ENCODE results near the gene DNAI4.
"Not testable (repeated sequence)": the region's sequence is repeated elsewhere in the genome, so short reads cannot be mapped to it uniquely, and the experiment has no call there.

DNAI4 gene

DNA sequence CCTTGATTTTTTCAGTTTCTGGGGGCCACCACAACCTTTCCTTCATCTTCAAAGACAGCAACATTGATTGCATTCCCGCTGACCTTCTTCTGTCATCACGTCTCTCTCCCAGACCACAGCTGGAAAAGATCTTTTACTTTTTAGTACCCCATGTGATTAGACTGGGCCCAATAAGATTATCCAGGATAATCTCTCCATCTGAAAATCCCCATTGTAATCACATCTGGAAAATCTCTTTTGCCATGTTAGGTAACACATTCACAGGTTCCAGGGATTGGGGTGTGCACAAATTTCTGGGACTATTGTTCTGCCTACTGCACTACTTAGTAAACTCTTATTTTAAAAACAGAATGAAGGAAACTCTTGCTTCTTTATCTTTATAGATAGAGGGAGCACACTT lies 76.5 kb downstream of the DNAI4 start:
- no peak for DNase-seq (ENCODE audit: low read depth in 1 of 2, low spot score in 1 of 2)

DNA sequence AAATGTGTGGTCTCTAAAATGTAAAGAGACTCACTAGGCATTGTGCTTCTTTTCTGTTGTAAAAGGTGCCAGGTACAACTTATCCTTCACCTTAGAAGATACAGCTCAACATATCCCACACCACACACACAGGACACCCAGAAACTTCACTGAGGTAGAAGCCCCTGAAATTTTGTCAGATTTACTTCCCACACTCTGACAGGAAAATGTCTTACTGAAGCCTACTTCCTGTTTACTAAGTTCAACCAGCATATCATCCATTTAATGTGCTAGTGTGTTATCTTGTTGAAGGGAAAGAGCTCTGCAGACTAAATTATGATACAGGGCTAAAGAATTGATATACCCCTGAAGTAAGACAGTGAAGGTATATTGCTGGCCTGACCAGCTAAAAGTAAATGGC lies 83.7 kb downstream of the DNAI4 start:
- no peak for DNase-seq (ENCODE audit: low read depth in 1 of 2, low spot score in 1 of 2)

DNA sequence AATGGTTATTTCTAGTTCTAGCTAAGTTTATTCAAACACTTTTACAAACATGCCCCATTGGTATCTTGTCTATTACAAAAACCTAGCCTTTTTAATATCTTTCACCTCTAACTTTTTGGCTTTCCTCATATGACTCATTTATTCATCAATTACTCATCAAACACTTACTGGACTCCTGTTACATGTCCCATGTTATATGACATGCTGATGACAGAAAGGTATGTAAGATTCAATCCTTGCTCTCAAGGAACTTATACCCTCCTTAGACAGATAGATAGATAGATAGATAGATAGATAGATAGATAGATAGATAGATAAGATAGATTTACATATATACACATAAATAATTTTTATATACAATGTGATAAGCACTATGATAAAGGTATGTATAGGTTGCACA lies 89.7 kb downstream of the DNAI4 start:
- no peak for DNase-seq (ENCODE audit: low read depth in 1 of 2, low spot score in 1 of 2)

DNA sequence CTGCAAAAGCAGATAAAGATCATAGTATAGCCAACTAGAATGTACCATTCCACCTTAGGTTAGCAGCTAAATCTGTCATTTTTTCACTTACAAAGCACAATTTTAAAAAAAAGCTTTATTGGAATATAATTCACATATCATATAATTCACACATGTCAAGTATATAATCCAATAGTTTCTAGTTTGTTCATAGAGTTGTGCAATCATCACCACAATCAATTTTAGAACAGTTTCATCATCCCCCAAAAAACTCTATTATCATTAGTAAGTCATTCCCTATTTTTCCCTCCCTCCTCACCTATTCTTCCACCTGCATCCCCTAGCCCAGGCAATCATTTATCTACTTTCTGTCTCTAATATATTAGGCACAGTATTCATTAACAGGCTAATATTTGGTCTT lies 91.5 kb downstream of the DNAI4 start:
- no peak for DNase-seq (ENCODE audit: low read depth in 1 of 2, low spot score in 1 of 2)

DNA sequence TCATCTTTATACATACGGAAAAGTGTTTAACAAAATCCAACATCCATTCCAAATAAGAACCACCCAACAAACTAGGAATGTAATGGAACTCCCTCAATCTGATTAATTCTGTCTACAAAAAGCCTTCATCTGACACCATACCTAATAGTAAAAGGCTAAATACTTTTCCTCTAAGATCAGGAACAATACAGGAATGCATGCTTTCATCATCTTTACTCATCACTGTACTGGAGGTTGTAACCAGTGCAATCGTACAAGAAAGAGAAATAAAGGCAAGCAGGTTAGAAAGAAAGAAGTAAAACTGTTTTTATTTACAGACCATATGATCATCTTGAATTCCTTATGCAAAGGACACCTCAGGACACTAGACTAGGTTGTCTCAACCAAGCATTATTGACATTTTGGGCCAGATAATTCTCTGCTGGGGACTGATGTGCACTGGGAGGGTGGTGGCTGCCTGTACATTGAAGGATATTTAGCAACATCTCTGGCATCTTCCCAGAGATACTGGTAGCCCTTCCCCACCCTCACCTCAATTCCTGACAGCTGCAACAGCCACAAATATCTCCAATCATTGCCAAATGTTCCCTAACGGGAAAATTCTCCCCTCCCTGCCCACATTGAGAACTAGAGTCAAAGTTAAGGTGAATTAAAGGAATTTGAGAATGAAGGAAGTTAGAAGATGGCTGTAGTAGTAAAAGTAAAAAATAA lies 93.0 kb downstream of the DNAI4 start:
- DNase-seq (ENCODE audit: low read depth in 1 of 2, low spot score in 1 of 2), result no peak

DNA sequence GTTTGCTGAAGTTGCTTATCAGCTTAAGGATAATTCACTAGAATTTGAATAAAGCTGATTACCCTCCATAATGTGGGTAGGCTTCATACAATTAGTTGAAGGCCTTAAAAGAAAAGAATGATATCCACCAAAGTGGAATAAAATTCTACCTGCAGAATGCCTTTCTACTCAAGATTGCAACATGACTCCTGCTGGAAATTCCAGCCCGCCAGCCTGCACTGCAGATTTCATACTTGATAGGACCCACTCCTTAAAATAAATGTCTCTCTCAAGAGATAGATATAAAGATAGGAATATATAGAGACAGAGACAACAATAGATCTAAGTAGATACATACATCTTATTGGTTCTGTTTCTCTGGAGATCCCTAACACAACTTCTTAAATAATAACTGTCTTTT lies 99.9 kb downstream of the DNAI4 start:
- DNase-seq (ENCODE audit: low read depth in 1 of 2, low spot score in 1 of 2), result no peak

DNA sequence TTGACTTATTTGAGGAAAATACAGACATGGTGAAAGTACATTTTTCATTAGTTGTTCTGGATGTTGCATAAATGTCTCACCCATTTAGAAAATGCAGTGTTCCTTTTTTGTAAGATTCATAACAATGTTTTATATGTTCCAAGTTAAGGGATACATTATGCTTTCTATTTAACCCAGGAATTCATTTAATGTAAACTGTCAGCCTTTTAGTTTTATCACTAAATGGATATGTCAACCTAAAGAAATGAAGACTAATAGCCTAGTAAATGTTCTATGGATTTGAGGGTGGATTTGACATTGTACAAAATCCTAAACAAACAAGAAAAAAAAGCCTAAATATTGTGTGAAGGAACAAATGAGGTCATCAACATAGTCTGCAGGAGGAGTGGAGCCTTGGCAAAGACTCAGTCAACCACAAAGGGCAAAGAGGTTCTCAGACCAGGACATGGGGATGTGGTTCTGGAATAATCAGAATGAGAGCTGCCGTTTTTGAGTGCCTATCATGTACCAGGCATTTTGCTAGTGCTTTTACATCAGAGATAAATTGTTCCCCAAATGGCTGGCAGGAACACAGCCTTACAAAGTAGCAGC lies 114.8 kb downstream of the DNAI4 start:
- no peak for DNase-seq (ENCODE audit: low read depth in 1 of 2, low spot score in 1 of 2)

DNA sequence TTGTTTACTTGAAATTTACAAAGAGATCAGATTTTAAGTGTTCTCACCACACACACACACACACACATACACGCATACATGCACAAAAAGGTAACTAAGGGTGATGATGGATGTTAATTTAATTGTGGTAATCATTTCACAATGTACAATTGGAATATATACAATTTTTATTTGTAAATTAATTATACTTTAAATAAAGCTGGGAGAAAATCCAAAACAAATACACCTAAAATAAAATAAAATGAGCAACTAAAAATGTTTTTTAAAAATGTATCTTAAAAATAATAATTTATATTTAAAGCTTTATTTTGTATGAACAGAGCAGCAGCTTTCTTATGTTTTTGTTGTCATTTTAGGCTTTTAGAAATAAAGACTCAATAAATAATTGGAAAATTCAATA lies 115.4 kb downstream of the DNAI4 start:
- no peak for DNase-seq (ENCODE audit: low read depth in 1 of 2, low spot score in 1 of 2)

DNA sequence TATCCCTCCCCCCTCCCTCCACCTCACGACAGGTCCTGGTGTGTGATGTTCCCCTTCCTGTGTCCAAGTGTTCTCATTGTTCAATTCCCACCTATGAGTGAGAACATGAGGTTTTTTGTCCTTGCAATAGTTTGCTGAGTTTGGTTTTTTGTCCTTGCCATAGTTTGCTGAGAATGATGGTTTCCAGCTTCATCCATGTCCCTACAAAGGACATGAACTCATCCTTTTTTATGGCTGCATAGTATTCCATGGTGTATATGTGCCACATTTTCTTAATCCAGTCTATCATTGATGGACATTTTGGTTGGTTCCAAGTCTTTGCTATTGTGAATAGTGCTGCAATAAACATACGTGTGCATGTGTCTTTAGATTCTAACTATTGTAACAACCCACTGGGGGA lies 128.8 kb downstream of the DNAI4 start:
- DNase-seq (ENCODE audit: low read depth in 1 of 2, low spot score in 1 of 2), result not testable (repeated sequence)

DNA sequence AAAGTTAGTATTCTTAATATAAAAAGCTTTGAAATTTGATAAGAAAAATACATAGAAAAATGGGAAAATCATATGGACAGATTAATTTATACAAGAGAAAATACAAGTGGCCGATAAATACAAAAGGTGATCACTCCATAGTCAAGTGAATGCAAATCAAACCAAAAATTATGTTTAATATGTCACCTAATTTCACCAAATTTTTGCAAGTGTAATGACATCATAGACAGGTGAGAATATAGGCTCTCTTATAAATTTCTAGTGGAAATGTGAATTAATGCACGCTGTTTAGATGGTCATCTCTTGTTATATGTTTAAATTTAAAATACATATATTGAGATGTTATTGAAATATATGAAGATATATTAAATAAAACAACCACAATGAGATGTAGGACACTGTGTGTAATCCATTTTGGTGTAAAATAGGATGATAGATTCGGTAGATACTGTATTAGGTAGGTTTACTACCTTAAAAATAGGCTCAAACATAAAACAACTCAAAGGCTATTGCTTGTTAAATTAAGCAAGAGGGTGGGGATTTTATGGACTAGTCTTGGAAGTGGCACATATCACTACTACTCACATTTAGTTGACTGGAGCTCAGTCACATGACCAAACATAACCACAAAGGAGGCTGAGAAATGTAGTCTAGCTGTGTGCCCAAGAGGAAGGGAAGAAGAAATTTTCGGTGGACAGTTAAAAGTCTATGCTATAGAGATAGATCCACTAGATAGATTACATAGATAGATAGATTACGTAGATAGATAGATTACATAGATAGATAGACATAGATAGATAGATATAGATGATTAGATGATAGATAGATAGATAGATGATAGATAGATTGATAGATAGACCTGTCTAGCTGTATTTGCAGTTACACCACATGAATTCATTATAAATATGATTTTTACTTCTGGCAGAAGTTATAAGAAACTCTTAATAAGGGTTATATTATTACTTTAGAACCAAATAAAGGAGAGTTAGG lies 132.7 kb downstream of the DNAI4 start:
- DNase-seq (ENCODE audit: low read depth in 1 of 2, low spot score in 1 of 2), result no peak

DNA sequence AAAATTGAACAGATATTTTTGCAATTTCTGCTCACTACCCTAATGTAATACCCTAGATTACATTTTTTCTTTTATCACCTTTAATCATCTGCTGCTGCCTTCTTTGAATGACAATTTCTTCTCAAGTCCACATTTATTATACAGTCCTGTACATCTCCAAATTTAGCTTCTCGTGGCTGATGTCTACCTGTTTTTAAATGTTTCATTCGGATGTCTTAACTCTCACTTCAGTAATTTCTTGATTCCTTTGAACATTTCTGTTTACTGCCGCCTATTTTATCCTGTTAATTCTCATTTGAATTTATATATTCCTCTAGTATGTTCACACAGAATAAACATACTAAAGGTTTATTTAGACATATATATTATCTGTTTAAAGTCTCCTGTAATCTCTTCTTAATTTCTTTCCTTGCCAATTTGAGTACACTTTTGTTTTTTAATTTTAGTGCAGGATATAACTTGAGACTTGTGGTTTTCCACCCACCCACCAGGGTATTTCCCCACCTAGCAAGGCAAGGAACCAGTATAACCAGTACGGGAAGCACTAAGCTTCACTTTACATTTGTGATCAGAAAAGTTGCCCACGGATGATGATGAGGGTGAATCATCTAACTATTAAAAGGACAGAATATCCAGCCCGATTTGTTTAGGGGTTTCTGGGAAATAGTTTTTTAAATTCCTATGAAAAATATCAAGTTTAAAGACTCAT lies 136.3 kb downstream of the DNAI4 start:
- DNase-seq (ENCODE audit: low read depth in 1 of 2, low spot score in 1 of 2), result peak in 1 of 2 donors; percentile 17

DNA sequence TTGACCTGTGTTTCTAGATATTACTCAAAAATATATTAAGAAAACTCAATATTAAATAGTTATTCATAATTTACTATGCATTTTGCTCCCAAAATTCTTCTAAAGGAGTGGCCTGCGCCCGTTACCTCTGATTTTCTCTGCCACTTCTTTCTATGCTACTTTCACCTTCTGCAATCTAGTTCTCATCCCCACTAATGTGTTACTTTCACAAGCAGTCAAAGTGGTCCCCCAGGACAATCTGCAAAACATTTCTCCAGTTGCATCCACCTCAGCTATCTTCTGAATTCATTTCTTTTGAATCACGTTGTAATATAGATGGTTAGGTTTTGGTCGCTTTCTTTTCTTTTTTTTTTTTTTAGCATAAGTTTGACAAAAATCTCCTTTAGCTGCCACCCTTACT lies 137.0 kb downstream of the DNAI4 start:
- DNase-seq (ENCODE audit: low read depth in 1 of 2, low spot score in 1 of 2), result no peak

DNA sequence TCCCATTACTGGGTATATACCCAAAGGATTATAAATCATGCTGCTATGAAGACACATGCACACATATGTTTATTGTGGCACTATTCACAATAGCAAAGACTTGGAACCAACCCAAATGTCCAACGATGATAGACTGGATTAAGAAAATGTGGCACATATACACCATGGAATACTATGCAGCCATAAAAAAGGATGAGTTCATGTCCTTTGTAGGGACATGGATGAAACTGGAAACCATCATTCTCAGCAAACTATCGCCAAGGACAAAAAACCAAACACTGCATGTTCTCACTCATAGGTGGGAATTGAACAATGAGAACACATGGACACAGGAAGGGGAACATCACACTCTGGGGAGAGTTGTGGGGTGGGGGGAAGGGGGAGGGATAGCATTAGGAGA lies 138.9 kb downstream of the DNAI4 start:
- not testable (repeated sequence) for DNase-seq (ENCODE audit: low read depth in 1 of 2, low spot score in 1 of 2)

DNA sequence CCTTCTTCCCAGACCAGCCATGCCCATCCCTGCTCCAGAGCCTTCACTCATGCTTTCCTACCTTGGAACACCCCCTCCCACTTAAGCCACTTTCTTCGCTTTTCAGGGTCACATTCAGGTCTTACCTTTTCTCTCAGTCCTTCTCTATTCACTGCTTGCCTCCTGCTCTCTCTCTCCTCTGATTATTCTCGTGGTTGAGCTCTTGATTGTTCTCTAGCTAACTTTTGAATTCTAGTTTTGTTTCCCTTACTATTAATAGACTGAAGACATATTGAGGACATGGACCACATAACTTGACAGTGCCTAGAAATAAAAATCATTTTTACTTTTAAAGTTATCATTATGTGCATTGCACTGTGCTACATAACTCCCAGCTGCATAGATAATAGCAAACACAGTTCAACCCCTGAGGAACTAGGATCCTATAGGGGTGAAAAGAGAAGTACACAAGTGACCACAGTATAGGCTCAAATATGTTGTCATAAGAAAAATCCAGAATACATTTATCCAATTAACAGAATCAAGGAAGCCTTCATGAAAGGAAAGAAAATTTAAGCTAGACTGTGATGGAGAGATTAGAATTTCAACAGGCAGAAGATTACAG lies 145.1 kb downstream of the DNAI4 start:
- no peak for DNase-seq (ENCODE audit: low read depth in 1 of 2, low spot score in 1 of 2)

DNA sequence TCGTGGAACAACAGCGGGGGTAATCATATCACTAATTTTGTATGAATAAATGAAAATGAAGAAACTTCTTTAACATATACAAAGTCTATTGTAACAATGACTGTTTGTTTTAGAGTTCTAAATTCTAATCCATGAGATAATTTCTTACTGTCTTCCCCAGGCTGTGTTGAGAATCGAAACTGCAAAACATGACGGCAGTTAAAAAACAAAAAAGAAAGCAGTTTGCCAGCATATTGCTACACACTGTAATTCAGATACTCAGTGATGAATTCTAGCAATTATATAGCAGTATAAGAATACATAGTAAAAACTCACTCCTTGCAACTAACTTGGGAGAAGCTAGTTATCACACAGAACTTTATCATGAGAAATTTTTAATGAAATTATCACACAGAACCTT lies 145.7 kb downstream of the DNAI4 start:
- DNase-seq (ENCODE audit: low read depth in 1 of 2, low spot score in 1 of 2), result no peak

DNA sequence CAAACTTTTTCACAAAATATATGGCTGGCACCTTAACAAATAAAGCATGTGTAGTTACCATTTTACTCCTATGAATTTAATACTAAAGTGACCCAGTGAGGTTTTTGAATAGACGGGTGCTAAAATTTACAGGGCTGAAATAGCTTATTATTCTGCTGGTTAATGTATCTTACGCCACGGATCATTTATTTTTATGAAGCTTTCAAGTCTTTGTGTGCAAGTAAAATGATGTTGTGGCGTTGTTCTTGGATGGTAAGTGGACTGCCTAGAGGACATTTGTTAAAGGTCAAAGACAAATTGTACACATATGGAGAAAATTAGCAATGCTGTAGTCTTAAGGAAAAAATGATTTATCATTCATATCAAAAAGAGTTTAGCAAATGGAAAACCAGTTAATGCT lies 146.4 kb downstream of the DNAI4 start:
- no peak for DNase-seq (ENCODE audit: low read depth in 1 of 2, low spot score in 1 of 2)

DNA sequence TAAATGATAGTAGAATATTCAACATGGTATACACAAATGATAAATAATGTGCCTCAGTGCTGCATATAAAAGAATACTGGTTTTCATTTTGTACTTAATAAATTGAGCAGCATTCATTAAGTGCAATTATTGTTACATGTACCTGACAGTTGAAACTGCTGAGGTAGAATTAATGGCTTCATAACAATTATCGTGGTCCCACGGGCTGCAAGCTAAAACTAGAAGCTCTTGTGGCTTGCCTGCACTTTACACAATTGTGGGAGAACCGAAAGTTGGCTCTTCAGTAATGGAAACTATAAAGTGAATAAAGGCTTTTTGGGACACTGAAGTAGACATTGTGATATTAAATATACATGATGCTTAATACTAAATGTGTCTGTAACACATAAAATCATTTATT lies 146.8 kb downstream of the DNAI4 start:
- DNase-seq (ENCODE audit: low read depth in 1 of 2, low spot score in 1 of 2), result no peak

DNA sequence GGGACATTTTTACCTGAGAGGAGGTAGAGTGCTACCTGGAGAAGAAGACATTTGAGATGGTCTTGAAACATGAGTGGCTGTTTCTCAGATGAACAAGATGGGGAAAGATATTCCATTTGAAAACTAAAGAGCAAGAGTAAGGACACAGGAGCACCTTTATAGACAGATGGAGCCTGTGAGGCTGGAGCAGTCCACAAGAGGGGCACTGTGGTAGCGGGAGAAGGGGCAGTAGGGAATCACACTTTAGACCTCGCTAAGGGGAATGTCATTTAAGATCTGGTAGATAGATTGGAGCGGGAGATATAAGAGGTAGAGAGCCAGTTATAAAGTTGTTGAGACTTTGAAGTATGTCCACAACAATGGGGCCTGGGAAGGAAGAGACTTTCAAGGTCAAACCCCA lies 149.0 kb downstream of the DNAI4 start:
- no peak for DNase-seq (ENCODE audit: low read depth in 1 of 2, low spot score in 1 of 2)

DNA sequence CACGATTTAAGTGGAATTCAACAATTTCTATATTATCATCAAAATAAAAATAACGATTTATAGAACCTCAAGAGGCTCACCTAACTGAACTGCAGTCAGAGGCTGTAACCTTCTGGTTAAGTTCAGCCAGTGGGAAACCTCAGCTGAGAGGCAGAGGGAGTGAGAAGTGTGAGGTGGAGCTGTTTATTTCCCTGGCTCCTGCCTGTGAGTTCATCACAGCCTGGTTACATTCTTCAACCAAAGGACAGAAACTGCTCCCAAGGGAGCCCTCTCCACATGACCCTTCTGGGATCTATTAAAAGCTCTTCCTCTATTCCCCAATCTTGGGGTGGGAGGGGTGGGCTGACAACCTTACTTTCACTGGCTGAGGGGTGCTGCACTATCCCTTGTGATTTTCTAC lies 150.2 kb downstream of the DNAI4 start:
- no peak for DNase-seq (ENCODE audit: low read depth in 1 of 2, low spot score in 1 of 2)

DNA sequence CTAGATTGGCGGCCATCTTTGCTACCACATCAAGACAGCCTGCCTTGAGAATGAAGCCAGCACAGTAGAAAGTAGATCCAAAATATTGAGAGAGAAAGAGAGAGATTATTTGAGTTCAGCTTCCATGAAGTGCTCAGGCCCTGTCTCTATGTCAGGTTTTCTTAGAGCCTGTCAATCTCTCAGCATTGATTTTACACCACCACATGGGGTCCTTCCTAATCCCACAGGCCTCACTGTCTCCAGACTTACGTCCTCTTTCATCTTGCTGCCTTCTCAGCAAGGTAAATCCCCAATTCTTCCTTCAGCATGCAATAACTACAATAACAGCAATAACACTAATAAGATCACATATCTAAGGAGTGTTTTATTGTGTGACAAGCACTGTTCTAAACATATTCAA lies 151.4 kb downstream of the DNAI4 start:
- no peak for DNase-seq (ENCODE audit: low read depth in 1 of 2, low spot score in 1 of 2)

DNA sequence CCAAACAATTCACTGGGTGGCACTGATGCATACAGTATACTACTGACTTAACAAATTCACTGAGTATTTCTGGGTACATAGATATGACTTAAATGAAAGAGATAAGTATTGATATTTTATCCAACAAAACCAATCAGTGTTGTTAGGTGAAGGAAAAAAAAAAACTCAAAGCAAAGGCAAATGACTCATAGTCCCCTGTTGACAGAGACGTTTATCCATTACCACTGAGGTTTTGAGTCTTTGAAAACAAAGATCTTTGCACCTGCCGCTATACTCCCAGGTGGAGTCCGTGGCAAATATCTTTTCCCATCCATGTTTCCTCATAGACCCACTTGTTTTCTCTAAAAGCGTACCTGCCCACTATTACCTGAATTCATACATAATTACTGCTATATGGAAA lies 154.0 kb downstream of the DNAI4 start:
- DNase-seq (ENCODE audit: low read depth in 1 of 2, low spot score in 1 of 2), result no peak
